GM12891 (cell line): ENCODE measurements around the gene ZNF334.
A peak's percentile ranks its signal among the peaks of the same experiment; 100 is the strongest.

ENCODE experiments used
- DNase-seq: peaks from one replicate; pipeline ENCODE4 v3.0.0; 2011; ENCODE audit warnings: low spot score; ENCODE audit not compliant: insufficient read length
- FAIRE-seq: peaks from 2 replicates; lab custom pipeline; 2011; peaks lifted over from hg19 to GRCh38; lab: Jason Lieb, UNC
- PAX5 ChIP-seq: IDR thresholded peaks from 2 replicates; pipeline ENCODE4 v1.6.1; 2011; ENCODE audit warnings: low read length, moderate library complexity, mild to moderate bottlenecking; ENCODE audit not compliant: insufficient read depth, severe bottlenecking
- POLR2A ChIP-seq: IDR thresholded peaks from 2 replicates; pipeline ENCODE4 v1.6.1; 2011; ENCODE audit warnings: low read depth, low read length, control low read depth
- POLR2AphosphoS5 ChIP-seq: IDR thresholded peaks from 2 replicates; pipeline ENCODE4 v1.6.1; 2011; ENCODE audit warnings: low read depth, low read length, control low read depth
- POU2F2 ChIP-seq: IDR thresholded peaks from 2 replicates; pipeline ENCODE4 v1.6.1; 2011; ENCODE audit warnings: low read depth, mild to moderate bottlenecking, control low read depth, low read length, moderate library complexity
- SPI1 ChIP-seq: IDR thresholded peaks from 2 replicates; pipeline ENCODE4 v1.6.1; 2011; ENCODE audit warnings: low read depth, low read length, control low read depth
- TAF1 ChIP-seq: IDR thresholded peaks from 2 replicates; pipeline ENCODE4 v1.6.1; 2011; ENCODE audit warnings: low read depth, low read length, control low read depth

ZNF334 gene

DNA sequence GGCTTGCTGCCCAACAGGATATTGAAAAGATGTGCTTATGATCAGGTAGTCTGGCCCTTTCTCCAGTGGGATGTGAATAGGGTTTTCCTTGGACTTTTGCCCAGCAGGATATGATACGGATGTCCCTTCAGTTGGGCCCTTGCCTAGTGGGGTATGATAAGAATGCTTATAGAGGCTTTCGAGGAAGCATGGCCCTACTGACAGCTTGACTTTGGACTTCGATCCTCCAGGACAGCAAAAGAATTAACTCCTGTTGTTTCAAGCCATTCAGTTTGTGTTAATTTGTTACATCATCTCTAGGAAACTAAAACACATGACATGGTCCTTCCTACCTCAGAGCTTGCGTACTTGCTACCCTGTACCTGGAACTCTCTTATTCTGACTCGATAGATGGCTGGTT lies 9.7 kb upstream of the ZNF334 start:
- DNase-seq (no peak), FAIRE-seq (no peak)
- TF ChIP-seq PAX5 (no peak), TAF1 (no peak), POLR2A (no peak), SPI1 (no peak), POLR2AphosphoS5 (no peak)

- DNase-seq (no peak), FAIRE-seq (peak; percentile 86)
These were observed 7.7 kb upstream of the ZNF334 start for GRCh38 chr20:46520976-46521579.

GRCh38 chr20:46520540-46520939 lies 7.2 kb upstream of the ZNF334 start:
- TF ChIP-seq POLR2A, result no peak
- no peak for TF ChIP-seq PAX5
- no peak for TF ChIP-seq TAF1
- TF ChIP-seq POU2F2, result no peak
- no peak for TF ChIP-seq POLR2AphosphoS5
- no peak for TF ChIP-seq SPI1
- FAIRE-seq, result no peak
- DNase-seq, result no peak

More at GRCh38 chr20:46520976-46521579, 7.7 kb upstream of the ZNF334 start:
- TF ChIP-seq SPI1 (no peak), POLR2A (no peak), POU2F2 (no peak), POLR2AphosphoS5 (no peak), TAF1 (no peak), PAX5 (no peak)

DNA sequence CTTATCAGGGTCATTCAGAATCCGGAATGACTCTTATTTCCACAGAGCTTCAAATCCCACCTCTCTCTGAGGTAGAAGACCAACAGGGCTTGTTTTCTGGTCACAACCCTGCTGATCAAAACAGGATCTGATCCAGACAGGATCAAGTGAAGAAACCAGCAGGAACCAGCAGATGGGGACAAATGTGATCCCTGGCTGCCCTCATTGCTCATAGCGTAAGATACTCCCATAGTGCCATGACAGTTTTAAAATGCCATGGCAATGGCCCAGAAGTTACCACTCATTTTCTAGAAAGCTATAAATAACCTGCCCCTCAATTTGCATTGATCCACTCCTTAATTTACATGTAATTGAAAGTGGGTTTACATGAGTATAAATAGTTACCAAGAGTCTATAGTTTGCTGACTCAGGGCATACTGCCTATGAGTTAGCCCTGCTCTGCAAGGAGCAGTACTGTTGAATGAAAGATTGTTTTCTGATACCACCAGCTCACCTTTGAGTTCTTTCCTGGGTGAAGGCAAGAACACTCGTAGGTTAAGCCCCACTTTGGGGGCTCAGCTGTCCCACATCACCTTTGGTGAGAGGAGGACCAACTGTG lies 6.2 kb upstream of the ZNF334 start:
- FAIRE-seq (no peak), DNase-seq (no peak)
- TF ChIP-seq TAF1, result no peak
- no peak for TF ChIP-seq POU2F2
- no peak for TF ChIP-seq PAX5
- no peak for TF ChIP-seq POLR2AphosphoS5
- TF ChIP-seq POLR2A, result no peak
- no peak for TF ChIP-seq SPI1

GRCh38 chr20:46509523-46509922 lies 3.8 kb downstream of the ZNF334 start:
- TF ChIP-seq TAF1 (no peak), POLR2AphosphoS5 (no peak), POLR2A (no peak), PAX5 (no peak), SPI1 (no peak), POU2F2 (no peak)
- FAIRE-seq (no peak), DNase-seq (no peak)

- TF ChIP-seq POLR2AphosphoS5 (no peak), POU2F2 (no peak)
- FAIRE-seq, result no peak
These were observed 5.5 kb downstream of the ZNF334 start for GRCh38 chr20:46507760-46508407.

GRCh38 chr20:46505506-46505905 lies 7.9 kb downstream of the ZNF334 start:
- FAIRE-seq, result no peak

More at GRCh38 chr20:46507760-46508407, 5.5 kb downstream of the ZNF334 start:
- DNase-seq, result no peak

GRCh38 chr20:46501961-46502360 lies 11.4 kb downstream of the ZNF334 start:
- TF ChIP-seq POU2F2, result no peak
- TF ChIP-seq POLR2AphosphoS5, result no peak
- no peak for TF ChIP-seq PAX5
- no peak for TF ChIP-seq SPI1
- TF ChIP-seq TAF1, result no peak
- no peak for TF ChIP-seq POLR2A
- no peak for FAIRE-seq
- no peak for DNase-seq

More at GRCh38 chr20:46505506-46505905, 7.9 kb downstream of the ZNF334 start:
- no peak for DNase-seq
- TF ChIP-seq POLR2A (no peak), SPI1 (no peak), POLR2AphosphoS5 (no peak), TAF1 (no peak), POU2F2 (no peak), PAX5 (no peak)

DNA sequence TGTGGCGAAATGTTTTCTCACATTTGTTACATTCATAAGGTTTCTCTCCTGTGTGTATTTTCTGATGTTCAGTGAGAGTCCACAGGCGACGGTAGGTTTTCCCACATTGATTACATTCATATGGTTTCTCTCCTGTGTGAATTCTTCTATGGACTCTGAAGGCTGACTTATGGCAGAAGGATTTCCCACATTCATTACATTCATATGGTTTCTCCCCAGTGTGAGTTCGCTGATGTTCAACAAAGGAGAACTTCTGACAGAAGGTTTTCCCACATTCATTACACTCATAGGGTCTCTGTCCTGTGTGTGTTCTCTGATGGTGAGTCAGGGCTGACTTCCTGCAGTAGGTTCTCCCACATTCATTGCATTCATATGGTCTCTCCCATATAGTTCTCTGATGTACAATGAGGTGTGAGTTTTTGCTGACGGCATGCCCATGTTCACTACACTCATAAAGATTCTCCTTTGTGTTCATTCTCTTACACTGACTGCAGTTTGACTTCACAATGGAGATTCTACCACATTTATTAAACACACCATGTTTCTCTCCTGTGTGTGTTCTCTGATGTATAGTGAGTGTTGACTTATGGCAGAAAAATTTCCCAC lies 11.9 kb downstream of the ZNF334 start:
- DNase-seq, result no peak
- no peak for TF ChIP-seq SPI1
- no peak for TF ChIP-seq POLR2AphosphoS5
- no peak for TF ChIP-seq TAF1
- no peak for TF ChIP-seq POU2F2
- no peak for TF ChIP-seq POLR2A
- no peak for TF ChIP-seq PAX5
- no peak for FAIRE-seq
